Panc1 (cell line): ENCODE results near the gene LMO3. TPM values are rescaled to one million over a fixed set of nuclear protein-coding genes. Genes with fewer than 3 reads are reported as not detected.

Source experiments
- ATAC-seq: fragments of 200-7000 bp; cut with Tn5 transposase; 2 replicates; pipeline ENCODE4 v1.9.1; 2020; ENCODE audit warnings: mild to moderate bottlenecking, moderate library complexity
- BruUV-seq: library from RNA; stranded (reverse); fragments of 400-500 nt; replicated peaks from 2 replicates; lab custom pipeline; 2021; lab: Mats Ljungman, UMichigan
- CTCF ChIA-PET: fragments of 300-600 bp; sonication (Branson Sonifier 250); formaldehyde crosslinking; loops from one replicate; lab custom pipeline; 2022; ENCODE audit warnings: antibody characterized with exemption; lab: Charles Lee
- POLR2A ChIA-PET: fragments of 300-600 bp; sonication (Branson Sonifier 250); formaldehyde crosslinking; loops from one replicate; lab custom pipeline; 2022; ENCODE audit warnings: antibody characterized with exemption; lab: Charles Lee
- DNase-seq: peaks from one replicate; pipeline ENCODE4 v3.0.0-alpha.2; 2010; ENCODE audit warnings: low read depth, low spot score
- H3K27ac ChIP-seq: 2 replicates; pipeline ENCODE4 v1.5.1; 2011; ENCODE audit warnings: mild to moderate bottlenecking, low read length, inconsistent platforms
- H3K27me3 ChIP-seq: fragments of 200-500 bp; sonication (Bioruptor generic); 2 replicates; pipeline ENCODE4 v1.6.0; 2014; ENCODE audit warnings: low read length, inconsistent platforms; ENCODE audit not compliant: control insufficient read depth, insufficient read depth
- H3K36me3 ChIP-seq: fragments of 200-500 bp; sonication (Bioruptor generic); 2 replicates; pipeline ENCODE4 v1.5.1; 2014; ENCODE audit warnings: inconsistent platforms, mild to moderate bottlenecking, low read length, moderate library complexity; ENCODE audit not compliant: control insufficient read depth, insufficient read depth
- H3K4me1 ChIP-seq: 2 replicates; pipeline ENCODE4 v1.5.1; 2011; ENCODE audit warnings: inconsistent platforms, mild to moderate bottlenecking, low read length, moderate library complexity; ENCODE audit not compliant: control insufficient read depth, insufficient read depth
- H3K4me3 ChIP-seq, 2 experiments: 2 replicates each; pipeline ENCODE4 v1.5.1; 2011 to 2012; ENCODE audit warnings: low read depth in 2 of 2, low read length in 2 of 2, mild to moderate bottlenecking in 2 of 2, inconsistent platforms in 1 of 2, moderate library complexity in 1 of 2
- H3K9me3 ChIP-seq: fragments of 200-500 bp; sonication (Bioruptor generic); 2 replicates; pipeline ENCODE4 v1.5.1; 2014; ENCODE audit warnings: low read depth, mild to moderate bottlenecking, inconsistent platforms, low read length, moderate library complexity; ENCODE audit not compliant: control insufficient read depth, insufficient read depth
- POLR2AphosphoS5 ChIP-seq: IDR thresholded peaks from 2 replicates; pipeline ENCODE4 v1.6.1; 2012; ENCODE audit warnings: mild to moderate bottlenecking, low read depth, low read length, moderate library complexity
- SIN3A ChIP-seq: IDR thresholded peaks from 2 replicates; pipeline ENCODE4 v1.6.1; 2012; ENCODE audit warnings: low read depth, mild to moderate bottlenecking, low read length, moderate library complexity, borderline replicate concordance; ENCODE audit not compliant: insufficient read depth
- TCF7L2 ChIP-seq: IDR thresholded peaks from 2 replicates; pipeline ENCODE4 v1.6.1; 2011; ENCODE audit warnings: mild to moderate bottlenecking, low read depth, low read length, inconsistent platforms
- in situ Hi-C: cut with HindIII; loops from 2 replicates; pipeline ENCODE4 v1.10.0; 2016; ENCODE audit warnings: low sequenced_read_pairs, low pct_unique_long_range_greater_than_20kb
- intact Hi-C: fragments of 100-400 bp; cut with micrococcal nuclease; formaldehyde crosslinking; loops from one replicate; pipeline ENCODE4 v1.10.0; 2022; ENCODE audit not compliant: unreplicated experiment
- total RNA-seq: library from RNA; stranded (reverse); gene quantifications from one replicate; pipeline ENCODE4 v1.2.1, GENCODE V29; 2021; ENCODE audit not compliant: unreplicated experiment
- TF ChIP-seq, protein P1 (sequence below): fragments of 450-650 bp; IDR thresholded peaks from 2 replicates; pipeline ENCODE4 v1.5.1; 2017; ENCODE audit warnings: mild to moderate bottlenecking
- TF ChIP-seq, protein P2 (sequence below), 2 experiments: IDR thresholded peaks; 2 replicates each; pipeline ENCODE4 v1.6.1; 2011 to 2012; ENCODE audit warnings: low read depth in 2 of 2, control low read depth in 1 of 2, low read length in 1 of 2, mild to moderate bottlenecking in 1 of 2, moderate library complexity in 1 of 2; ENCODE audit not compliant: insufficient read depth in 1 of 2

Gene LMO3
- total RNA-seq, 1 experiment from 2014 or later: 0.51 TPM

DNA sequence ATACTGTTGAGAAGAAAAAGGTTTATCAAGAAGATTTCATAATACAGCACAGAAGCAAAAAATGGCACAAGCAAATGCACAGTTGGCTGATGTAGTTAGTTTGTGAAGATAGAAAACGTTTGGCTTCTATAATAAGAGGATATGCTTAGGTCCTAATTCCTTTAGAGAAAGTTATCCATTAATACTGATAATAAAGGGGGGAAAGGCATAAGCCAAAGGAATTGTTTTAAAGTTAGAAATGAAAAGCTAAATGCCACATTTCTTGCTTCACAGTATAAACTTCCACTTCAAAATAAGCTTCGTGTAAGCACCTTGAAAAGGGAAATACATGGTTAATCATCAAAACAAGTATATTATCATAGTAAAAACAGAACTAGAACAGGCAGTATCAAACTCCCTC lies 12.4 kb downstream of the LMO3 start:
- DNase-seq (no peak), ATAC-seq (no peak)
- POLR2A ChIA-PET: no interaction called here
- Histone ChIP-seq H3K4me1 (no peaks in the 10 kb centered on the region), H3K27me3 (no peaks in the 10 kb centered on the region), H3K36me3 (no peaks in the 10 kb centered on the region), H3K9me3 (no peaks in the 10 kb centered on the region), H3K27ac (no peak overlapping the region), H3K4me3 (no peak overlapping the region)
- in situ Hi-C loops: no loop called here
- TF ChIP-seq, protein P1, sequence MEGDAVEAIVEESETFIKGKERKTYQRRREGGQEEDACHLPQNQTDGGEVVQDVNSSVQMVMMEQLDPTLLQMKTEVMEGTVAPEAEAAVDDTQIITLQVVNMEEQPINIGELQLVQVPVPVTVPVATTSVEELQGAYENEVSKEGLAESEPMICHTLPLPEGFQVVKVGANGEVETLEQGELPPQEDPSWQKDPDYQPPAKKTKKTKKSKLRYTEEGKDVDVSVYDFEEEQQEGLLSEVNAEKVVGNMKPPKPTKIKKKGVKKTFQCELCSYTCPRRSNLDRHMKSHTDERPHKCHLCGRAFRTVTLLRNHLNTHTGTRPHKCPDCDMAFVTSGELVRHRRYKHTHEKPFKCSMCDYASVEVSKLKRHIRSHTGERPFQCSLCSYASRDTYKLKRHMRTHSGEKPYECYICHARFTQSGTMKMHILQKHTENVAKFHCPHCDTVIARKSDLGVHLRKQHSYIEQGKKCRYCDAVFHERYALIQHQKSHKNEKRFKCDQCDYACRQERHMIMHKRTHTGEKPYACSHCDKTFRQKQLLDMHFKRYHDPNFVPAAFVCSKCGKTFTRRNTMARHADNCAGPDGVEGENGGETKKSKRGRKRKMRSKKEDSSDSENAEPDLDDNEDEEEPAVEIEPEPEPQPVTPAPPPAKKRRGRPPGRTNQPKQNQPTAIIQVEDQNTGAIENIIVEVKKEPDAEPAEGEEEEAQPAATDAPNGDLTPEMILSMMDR: no peak
- TF ChIP-seq TCF7L2: no peak
- TF ChIP-seq, protein P2, sequence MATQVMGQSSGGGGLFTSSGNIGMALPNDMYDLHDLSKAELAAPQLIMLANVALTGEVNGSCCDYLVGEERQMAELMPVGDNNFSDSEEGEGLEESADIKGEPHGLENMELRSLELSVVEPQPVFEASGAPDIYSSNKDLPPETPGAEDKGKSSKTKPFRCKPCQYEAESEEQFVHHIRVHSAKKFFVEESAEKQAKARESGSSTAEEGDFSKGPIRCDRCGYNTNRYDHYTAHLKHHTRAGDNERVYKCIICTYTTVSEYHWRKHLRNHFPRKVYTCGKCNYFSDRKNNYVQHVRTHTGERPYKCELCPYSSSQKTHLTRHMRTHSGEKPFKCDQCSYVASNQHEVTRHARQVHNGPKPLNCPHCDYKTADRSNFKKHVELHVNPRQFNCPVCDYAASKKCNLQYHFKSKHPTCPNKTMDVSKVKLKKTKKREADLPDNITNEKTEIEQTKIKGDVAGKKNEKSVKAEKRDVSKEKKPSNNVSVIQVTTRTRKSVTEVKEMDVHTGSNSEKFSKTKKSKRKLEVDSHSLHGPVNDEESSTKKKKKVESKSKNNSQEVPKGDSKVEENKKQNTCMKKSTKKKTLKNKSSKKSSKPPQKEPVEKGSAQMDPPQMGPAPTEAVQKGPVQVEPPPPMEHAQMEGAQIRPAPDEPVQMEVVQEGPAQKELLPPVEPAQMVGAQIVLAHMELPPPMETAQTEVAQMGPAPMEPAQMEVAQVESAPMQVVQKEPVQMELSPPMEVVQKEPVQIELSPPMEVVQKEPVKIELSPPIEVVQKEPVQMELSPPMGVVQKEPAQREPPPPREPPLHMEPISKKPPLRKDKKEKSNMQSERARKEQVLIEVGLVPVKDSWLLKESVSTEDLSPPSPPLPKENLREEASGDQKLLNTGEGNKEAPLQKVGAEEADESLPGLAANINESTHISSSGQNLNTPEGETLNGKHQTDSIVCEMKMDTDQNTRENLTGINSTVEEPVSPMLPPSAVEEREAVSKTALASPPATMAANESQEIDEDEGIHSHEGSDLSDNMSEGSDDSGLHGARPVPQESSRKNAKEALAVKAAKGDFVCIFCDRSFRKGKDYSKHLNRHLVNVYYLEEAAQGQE (IDR thresholded peaks at IDR 0.05; ENCODE audit: insufficient read depth in 1 of 2, low read depth in 2 of 2, low read length in 1 of 2): no peak
- no peak for TF ChIP-seq POLR2AphosphoS5
- intact Hi-C loops: no loop called here
- BruUV-seq: no TSS peak
- CTCF ChIA-PET: no interaction called here

DNA sequence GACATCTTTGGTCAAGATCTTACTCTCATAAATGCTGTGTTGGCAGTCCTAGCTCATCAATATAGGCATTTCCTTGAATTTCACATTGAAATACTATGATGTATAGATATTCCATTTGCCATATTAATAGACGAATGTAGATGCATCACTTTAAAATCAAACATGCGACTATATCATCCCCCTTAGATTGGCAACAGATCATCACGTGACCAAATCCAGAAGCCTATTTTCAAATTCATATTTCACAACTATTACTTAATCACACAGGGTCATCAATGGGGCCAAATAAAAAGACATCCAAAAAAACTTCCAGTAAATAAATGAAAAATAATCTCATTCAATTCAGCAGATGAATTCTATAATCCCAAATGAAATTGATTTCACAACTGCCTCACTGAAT lies 15.3 kb downstream of the LMO3 start:
- Histone ChIP-seq H3K36me3 (no peaks in the 10 kb centered on the region), H3K4me3 (no peak overlapping the region), H3K27ac (no peak overlapping the region), H3K9me3 (no peaks in the 10 kb centered on the region), H3K27me3 (no peaks in the 10 kb centered on the region), H3K4me1 (no peaks in the 10 kb centered on the region)
- intact Hi-C loops (no loop called here), in situ Hi-C loops (no loop called here)
- TF ChIP-seq TCF7L2 (no peak), POLR2AphosphoS5 (no peak), SIN3A (no peak)
- TF ChIP-seq, protein P1: no peak
- TF ChIP-seq, protein P2 (IDR thresholded peaks at IDR 0.05; ENCODE audit: insufficient read depth in 1 of 2, low read depth in 2 of 2, low read length in 1 of 2): no peak
- ATAC-seq (no peak), DNase-seq (no peak)
- POLR2A ChIA-PET: no interaction called here
- CTCF ChIA-PET: no interaction called here
- BruUV-seq: no TSS peak
